Nucleus accumbens (tissue), 56 donors: Measurements from ENCODE around the gene MYG1.
A peak's percentile ranks its signal among the peaks of the same experiment; 100 is the strongest.
"Not testable (repeated sequence)": the region's sequence is repeated elsewhere in the genome, so short reads cannot be mapped to it uniquely, and the experiment has no call there.

Experiments
- DNase-seq, 56 donors: peaks; one replicate each; lab custom pipeline; 2025; lab: John Stamatoyannopoulos, UW

The MYG1 gene

GRCh38 chr12:53325511-53326061 lies 26.1 kb downstream of the MYG1 start:
- DNase-seq = peak in 55 of 56 donors; percentile 18 to 94 (median 81)

GRCh38 chr12:53326460-53327185 lies 27.1 kb downstream of the MYG1 start:
- DNase-seq = no peak

GRCh38 chr12:53327435-53328042 lies 28.0 kb downstream of the MYG1 start:
- no peak for DNase-seq

GRCh38 chr12:53328043-53328435 lies 28.5 kb downstream of the MYG1 start:
- DNase-seq = no peak

- no peak for DNase-seq
These were observed 31.2 kb downstream of the MYG1 start for GRCh38 chr12:53330671-53331070.

- not testable (repeated sequence) for DNase-seq
These were observed 32.8 kb downstream of the MYG1 start for GRCh38 chr12:53332339-53332738.

- no peak for DNase-seq
These were observed 33.2 kb downstream of the MYG1 start for GRCh38 chr12:53332744-53333143.

GRCh38 chr12:53333289-53333688 lies 33.8 kb downstream of the MYG1 start:
- no peak for DNase-seq

GRCh38 chr12:53333845-53334244 lies 34.4 kb downstream of the MYG1 start:
- DNase-seq = no peak

GRCh38 chr12:53334822-53335221 lies 35.3 kb downstream of the MYG1 start:
- no peak for DNase-seq

- DNase-seq = no peak
These were observed 36.7 kb downstream of the MYG1 start, which contains the start of gene SP7 for GRCh38 chr12:53336181-53336681. Gene SP7 (minus strand): TSS chr12:53336354. CDS start chr12:53335646, 708 bp downstream.

- no peak for DNase-seq
These were observed 38.5 kb downstream of the MYG1 start for GRCh38 chr12:53338017-53338416.

GRCh38 chr12:53338916-53339315 lies 39.4 kb downstream of the MYG1 start:
- no peak for DNase-seq

GRCh38 chr12:53340398-53340797 lies 40.9 kb downstream of the MYG1 start:
- no peak for DNase-seq

GRCh38 chr12:53343449-53343848 lies 44.0 kb downstream of the MYG1 start:
- no peak for DNase-seq

- no peak for DNase-seq
These were observed 44.5 kb downstream of the MYG1 start for GRCh38 chr12:53343969-53344368.

- peak in 3 of 56 donors; percentile 50 to 55 (median 50) for DNase-seq
These were observed 45.0 kb downstream of the MYG1 start for GRCh38 chr12:53344487-53344823.

GRCh38 chr12:53344824-53345485 lies 45.5 kb downstream of the MYG1 start:
- peak in 54 of 56 donors; percentile 16 to 89 (median 72) for DNase-seq

GRCh38 chr12:53345486-53346188 lies 46.1 kb downstream of the MYG1 start:
- DNase-seq = peak in 2 of 56 donors; percentile 9 to 21

- no peak for DNase-seq
These were observed 47.0 kb downstream of the MYG1 start for GRCh38 chr12:53346491-53346890.

GRCh38 chr12:53347905-53348304 lies 48.4 kb downstream of the MYG1 start:
- no peak for DNase-seq
